Suprapubic skin (tissue), 4 donors: ENCODE results near the gene EFNA2.

Source experiments
- EP300 ChIP-seq: sonication (generic); formaldehyde crosslinking; IDR thresholded peaks from one replicate; pipeline ENCODE4 v1.6.1; 2017; ENCODE audit warnings: antibody characterized with exemption
- POLR2A ChIP-seq, 2 donors: fragments of 450-650 bp; IDR thresholded peaks; one replicate each; pipeline ENCODE4 v1.6.1; 2017; ENCODE audit warnings: antibody characterized with exemption in 2 of 2, mild to moderate bottlenecking in 2 of 2, moderate library complexity in 2 of 2
- POLR2AphosphoS5 ChIP-seq, 3 donors: sonication (generic); formaldehyde crosslinking; IDR thresholded peaks; one replicate each; pipeline ENCODE4 v1.6.1; 2017; ENCODE audit warnings: antibody characterized with exemption in 3 of 3
- TF ChIP-seq, protein P1 (sequence below), 2 donors: fragments of 200-600 bp in 1 of 2; fragments of 450-650 bp in 1 of 2; sonication (generic) in 1 of 2; IDR thresholded peaks; one replicate each; pipeline ENCODE4 v1.5.1; 2016 to 2019; ENCODE audit warnings: antibody characterized with exemption in 2 of 2, mild to moderate bottlenecking in 1 of 2, moderate library complexity in 1 of 2

DNA sequence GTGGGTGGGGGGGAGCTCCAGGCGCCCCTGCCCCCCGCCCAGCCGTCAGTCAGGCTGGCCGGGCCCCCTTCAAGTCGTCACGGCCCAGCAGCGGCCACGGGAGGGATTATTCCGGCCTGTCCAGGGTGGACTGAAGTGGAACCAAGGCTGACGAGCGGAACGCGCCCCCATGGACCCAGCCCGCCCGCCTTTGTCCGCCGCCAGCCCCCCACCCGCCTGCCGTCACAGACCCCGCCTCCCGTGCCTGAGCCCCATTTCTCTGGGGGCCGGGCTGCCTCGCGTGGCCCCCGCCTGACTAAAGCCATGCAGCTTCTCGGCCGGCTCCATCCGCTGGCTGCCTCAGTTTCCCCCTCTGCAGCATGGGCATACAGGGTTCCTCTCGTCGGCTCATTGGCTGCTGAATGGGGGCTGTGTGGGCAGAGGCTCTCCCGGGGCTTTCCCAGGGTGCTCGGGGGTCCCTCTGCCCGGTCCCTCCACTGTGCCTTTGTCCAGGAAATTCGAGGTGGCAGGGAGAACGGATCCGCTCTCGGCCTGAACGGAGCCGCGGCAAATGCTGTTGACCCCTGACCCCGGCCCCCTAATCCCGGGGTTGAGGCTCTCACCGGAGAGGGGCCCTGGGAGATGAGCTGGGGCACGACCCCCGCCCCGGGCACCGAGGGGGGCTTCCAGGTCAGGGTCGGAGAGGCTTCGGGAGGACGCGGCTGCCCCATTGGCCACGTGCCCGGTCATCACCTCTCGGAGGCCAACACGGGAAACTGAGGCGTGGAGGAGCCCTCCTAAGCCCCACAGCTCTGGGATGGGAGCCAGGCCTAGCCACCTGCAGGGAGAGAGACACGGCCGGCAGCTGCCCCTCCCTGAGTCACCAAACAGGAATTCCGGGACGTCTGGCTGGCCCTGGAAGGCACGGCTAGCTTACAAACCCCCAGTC lies 27.4 kb downstream of the EFNA2 start:
- TF ChIP-seq, protein P1, sequence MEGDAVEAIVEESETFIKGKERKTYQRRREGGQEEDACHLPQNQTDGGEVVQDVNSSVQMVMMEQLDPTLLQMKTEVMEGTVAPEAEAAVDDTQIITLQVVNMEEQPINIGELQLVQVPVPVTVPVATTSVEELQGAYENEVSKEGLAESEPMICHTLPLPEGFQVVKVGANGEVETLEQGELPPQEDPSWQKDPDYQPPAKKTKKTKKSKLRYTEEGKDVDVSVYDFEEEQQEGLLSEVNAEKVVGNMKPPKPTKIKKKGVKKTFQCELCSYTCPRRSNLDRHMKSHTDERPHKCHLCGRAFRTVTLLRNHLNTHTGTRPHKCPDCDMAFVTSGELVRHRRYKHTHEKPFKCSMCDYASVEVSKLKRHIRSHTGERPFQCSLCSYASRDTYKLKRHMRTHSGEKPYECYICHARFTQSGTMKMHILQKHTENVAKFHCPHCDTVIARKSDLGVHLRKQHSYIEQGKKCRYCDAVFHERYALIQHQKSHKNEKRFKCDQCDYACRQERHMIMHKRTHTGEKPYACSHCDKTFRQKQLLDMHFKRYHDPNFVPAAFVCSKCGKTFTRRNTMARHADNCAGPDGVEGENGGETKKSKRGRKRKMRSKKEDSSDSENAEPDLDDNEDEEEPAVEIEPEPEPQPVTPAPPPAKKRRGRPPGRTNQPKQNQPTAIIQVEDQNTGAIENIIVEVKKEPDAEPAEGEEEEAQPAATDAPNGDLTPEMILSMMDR (IDR thresholded peaks at IDR 0.05), result no peak
- no peak for TF ChIP-seq POLR2A (IDR thresholded peaks at IDR 0.05)
- no peak for TF ChIP-seq POLR2AphosphoS5 (IDR thresholded peaks at IDR 0.05)
- no peak for TF ChIP-seq EP300
